Peyer's patch (tissue), 4 donors: ENCODE results near the gene MAML2. TPM values are rescaled to one million over a fixed set of nuclear protein-coding genes. Genes with fewer than 3 reads are reported as not detected.

Experiments
- DNase-seq, 3 donors: peaks; one replicate each; pipeline ENCODE4 v3.0.0-alpha.2; 2017 to 2019
- H3K27ac ChIP-seq, 4 donors: fragments of 200-600 bp; sonication (generic); one replicate each; pipeline ENCODE4 v1.5.1; 2016 to 2019
- H3K27me3 ChIP-seq, 2 donors: fragments of 200-600 bp; sonication (generic); one replicate each; pipeline ENCODE4 v1.5.1; 2019
- H3K36me3 ChIP-seq, 3 donors: fragments of 200-600 bp; sonication (generic); one replicate each; pipeline ENCODE4 v1.5.1; 2016 to 2019
- H3K4me1 ChIP-seq, 4 donors: fragments of 200-600 bp; sonication (generic); one replicate each; pipeline ENCODE4 v1.5.1; 2016 to 2019
- H3K4me3 ChIP-seq, 4 donors: fragments of 200-600 bp; sonication (generic); 1 replicate in 3 of 4; 2 replicates in 1 of 4; pipeline ENCODE4 v1.5.1; 2016 to 2019; ENCODE audit warnings: mild to moderate bottlenecking in 1 of 4
- H3K9me3 ChIP-seq, 4 donors: fragments of 200-600 bp; sonication (generic); one replicate each; pipeline ENCODE4 v1.5.1; 2016 to 2019; ENCODE audit warnings: mild to moderate bottlenecking in 1 of 4
- CTCF ChIP-seq, 6 experiments: fragments of 450-650 bp in 4 of 6; fragments of 200-600 bp in 2 of 6; sonication (generic) in 1 of 6; IDR thresholded peaks; one replicate each; pipeline ENCODE4 v1.5.1; 2017 to 2019; ENCODE audit warnings: antibody characterized with exemption in 6 of 6, mild to moderate bottlenecking in 3 of 6, moderate library complexity in 1 of 6
- POLR2A ChIP-seq, 2 donors: fragments of 450-650 bp; IDR thresholded peaks; one replicate each; pipeline ENCODE4 v1.5.1; 2017; ENCODE audit warnings: antibody characterized with exemption in 2 of 2, mild to moderate bottlenecking in 2 of 2, moderate library complexity in 2 of 2
- total RNA-seq, 4 donors: library from RNA; depleted of rRNA; stranded (reverse); fragments of >200 nt; gene quantifications; one replicate each; pipeline ENCODE4 v1.1.0, GENCODE V29; 2016

The MAML2 gene
- total RNA-seq, 4 donors from 2014 or later, result 8.4 to 60.2 (median 22.7) TPM

- peak in 2 of 3 donors; percentile 71 to 75 for DNase-seq
- no peaks in the 10 kb centered on the region for H3K9me3 ChIP-seq
- TF ChIP-seq POLR2A (IDR thresholded peaks at IDR 0.05), result no peak
- no peak for TF ChIP-seq CTCF (IDR thresholded peaks at IDR 0.05)
- H3K27ac ChIP-seq, result peak overlapping the region; percentile 51 to 87 (median 85)
- H3K4me3 ChIP-seq, result peak overlapping the region; percentile 42 to 71 (median 60)
- H3K36me3 ChIP-seq, result no peaks in the 10 kb centered on the region
- H3K27me3 ChIP-seq, result no peaks in the 10 kb centered on the region
- H3K4me1 ChIP-seq, result peaks cover 7 to 54% (median 22%) of the 10 kb centered on the region in 4 donors
Measured at GRCh38 chr11:96338910-96339705, 3.9 kb downstream of the MAML2 start.

GRCh38 chr11:96337541-96338431, 5.2 kb downstream of the MAML2 start:
- Histone ChIP-seq H3K4me3 (peak overlapping the region in 1 of 4 donors; percentile 71), H3K9me3 (no peaks in the 10 kb centered on the region), H3K27ac (peak overlapping the region in 2 of 4 donors; percentile 87), H3K4me1 (peaks cover 7 to 58% (median 22%) of the 10 kb centered on the region in 4 donors), H3K27me3 (no peaks in the 10 kb centered on the region), H3K36me3 (no peaks in the 10 kb centered on the region)
- peak in 2 of 3 donors; percentile 60 to 62 for DNase-seq
- TF ChIP-seq POLR2A (IDR thresholded peaks at IDR 0.05), result no peak
- TF ChIP-seq CTCF (IDR thresholded peaks at IDR 0.05), result no peak

- no peak for DNase-seq
- peaks cover under 1 to 64% (median 20%) of the 10 kb centered on the region in 4 donors for H3K4me1 ChIP-seq
- H3K27ac ChIP-seq, result no peak overlapping the region
Measured at GRCh38 chr11:96335388-96335787, 7.6 kb downstream of the MAML2 start.

GRCh38 chr11:96334219-96334618, 8.8 kb downstream of the MAML2 start:
- peaks cover 0 to 53% (median 14%) of the 10 kb centered on the region in 4 donors for H3K4me1 ChIP-seq
- TF ChIP-seq CTCF (IDR thresholded peaks at IDR 0.05) (no peak), POLR2A (IDR thresholded peaks at IDR 0.05) (no peak)
- no peak overlapping the region for H3K27ac ChIP-seq
- no peaks in the 10 kb centered on the region for H3K9me3 ChIP-seq
- no peaks in the 10 kb centered on the region for H3K27me3 ChIP-seq
- no peaks in the 10 kb centered on the region for H3K36me3 ChIP-seq
- H3K4me3 ChIP-seq, result no peak overlapping the region
- DNase-seq, result no peak

More at GRCh38 chr11:96335388-96335787, 7.6 kb downstream of the MAML2 start:
- H3K27me3 ChIP-seq, result no peaks in the 10 kb centered on the region
- H3K36me3 ChIP-seq, result no peaks in the 10 kb centered on the region
- TF ChIP-seq POLR2A (IDR thresholded peaks at IDR 0.05), result no peak
- no peak for TF ChIP-seq CTCF (IDR thresholded peaks at IDR 0.05)
- H3K4me3 ChIP-seq, result no peak overlapping the region
- no peaks in the 10 kb centered on the region for H3K9me3 ChIP-seq

- H3K36me3 ChIP-seq, result no peaks in the 10 kb centered on the region
- H3K9me3 ChIP-seq, result no peaks in the 10 kb centered on the region
- H3K27me3 ChIP-seq, result no peaks in the 10 kb centered on the region
- no peak overlapping the region for H3K27ac ChIP-seq
- no peak for TF ChIP-seq POLR2A (IDR thresholded peaks at IDR 0.05)
- no peak for TF ChIP-seq CTCF (IDR thresholded peaks at IDR 0.05)
- H3K4me1 ChIP-seq, result peaks cover 0 to 44% (median 8%) of the 10 kb centered on the region in 4 donors
- no peak for DNase-seq
- H3K4me3 ChIP-seq, result no peak overlapping the region
Measured at GRCh38 chr11:96333191-96333719, 9.7 kb downstream of the MAML2 start.
